Gastroesophageal sphincter (tissue), 3 donors: Measurements from ENCODE around the gene SND1.

Experiments
- CTCF ChIP-seq, 4 experiments: fragments of 200-600 bp in 2 of 4; fragments of 450-650 bp in 2 of 4; sonication (generic) in 1 of 4; IDR thresholded peaks; one replicate each; pipeline ENCODE4 v1.5.1; 2017 to 2019; ENCODE audit warnings: antibody characterized with exemption in 4 of 4, mild to moderate bottlenecking in 2 of 4, moderate library complexity in 2 of 4
- EP300 ChIP-seq: sonication (generic); formaldehyde crosslinking; IDR thresholded peaks from one replicate; pipeline ENCODE4 v1.6.1; 2017; ENCODE audit warnings: antibody characterized with exemption, mild to moderate bottlenecking
- POLR2A ChIP-seq, 2 donors: fragments of 450-650 bp; IDR thresholded peaks; one replicate each; pipeline ENCODE4 v1.6.1; 2017; ENCODE audit warnings: antibody characterized with exemption in 2 of 2, mild to moderate bottlenecking in 2 of 2, moderate library complexity in 1 of 2
- POLR2AphosphoS5 ChIP-seq: sonication (generic); formaldehyde crosslinking; IDR thresholded peaks from one replicate; pipeline ENCODE4 v1.6.1; 2017; ENCODE audit warnings: antibody characterized with exemption

GRCh38 chr7:127816354-127817190 lies 164.6 kb downstream of the SND1 start:
- TF ChIP-seq CTCF (IDR thresholded peaks at IDR 0.05) (no peak), POLR2A (IDR thresholded peaks at IDR 0.05) (no peak), EP300 (no peak), POLR2AphosphoS5 (no peak)
